ENCODE measurements around the gene MAP3K5. TPM values are rescaled to one million over a fixed set of nuclear protein-coding genes. Genes with fewer than 3 reads are reported as not detected.

Gene MAP3K5
- total and polyA plus RNA-seq, 4 experiments from 2014 or later: 7.3 to 31.7 (median 28.8) TPM

- Histone ChIP-seq H3K4me3 (ENCODE audit: low read length in 2 of 2) (no peak overlapping the region), H3K27me3 (ENCODE audit: insufficient read depth, low read length) (peaks cover 5% of the 10 kb centered on the region), H3K27ac (ENCODE audit: low read depth, low read length) (no peak overlapping the region), H3K4me1 (ENCODE audit: insufficient read depth, low read length) (peaks cover 4% of the 10 kb centered on the region), H3K9me3 (ENCODE audit: control insufficient read depth in 1 of 2, low read length in 2 of 2) (no peaks in the 10 kb centered on the region), H3K36me3 (ENCODE audit: insufficient read depth, low read length) (no peaks in the 10 kb centered on the region)
- Mint-ChIP-seq H3K4me1 (peaks cover 5 to 8% (median 6%) of the 10 kb centered on the region in 4 donors), H3K36me3 (no peaks in the 10 kb centered on the region), H3K27ac (no peak overlapping the region), H3K9me3 (no peaks in the 10 kb centered on the region), H3K27me3 (peaks cover 3 to 7% of the 10 kb centered on the region in 2 donors), H3K4me3 (no peak overlapping the region)
- intact Hi-C loops (cut with micrococcal nuclease): no loop called here
- no peak for DNase-seq
- ChIA-PET POLR2A (ENCODE audit: partially characterized antibody) (no interaction called here), CTCF (ENCODE audit: partially characterized antibody) (no interaction called here)
Observed at GRCh38 chr6:136521427-136521826, 270.9 kb downstream of the MAP3K5 start.

GRCh38 chr6:136520517-136520916 lies 271.8 kb downstream of the MAP3K5 start:
- Mint-ChIP-seq H3K36me3 (no peaks in the 10 kb centered on the region), H3K27ac (no peak overlapping the region), H3K4me3 (no peak overlapping the region), H3K9me3 (no peaks in the 10 kb centered on the region), H3K27me3 (peaks cover 2 to 7% of the 10 kb centered on the region in 2 donors), H3K4me1 (peaks cover 0 to 2% (median under 1%) of the 10 kb centered on the region in 4 donors)
- H3K27me3 ChIP-seq (ENCODE audit: insufficient read depth, low read length): peaks cover 5% of the 10 kb centered on the region
- intact Hi-C loops (cut with micrococcal nuclease): no loop called here
- H3K27ac ChIP-seq (ENCODE audit: low read depth, low read length): no peak overlapping the region
- H3K4me3 ChIP-seq (ENCODE audit: low read length in 2 of 2): no peak overlapping the region
- no peaks in the 10 kb centered on the region for H3K36me3 ChIP-seq (ENCODE audit: insufficient read depth, low read length)
- H3K9me3 ChIP-seq (ENCODE audit: control insufficient read depth in 1 of 2, low read length in 2 of 2): no peaks in the 10 kb centered on the region
- ChIA-PET POLR2A (ENCODE audit: partially characterized antibody) (no interaction called here), CTCF (ENCODE audit: partially characterized antibody) (no interaction called here)
- DNase-seq: no peak
- H3K4me1 ChIP-seq (ENCODE audit: insufficient read depth, low read length): no peaks in the 10 kb centered on the region

- Mint-ChIP-seq H3K9me3 (no peaks in the 10 kb centered on the region), H3K27ac (no peak overlapping the region), H3K27me3 (peaks cover 5 to 10% of the 10 kb centered on the region in 2 donors), H3K4me1 (no peaks in the 10 kb centered on the region), H3K36me3 (no peaks in the 10 kb centered on the region), H3K4me3 (no peak overlapping the region)
- H3K27me3 ChIP-seq (ENCODE audit: insufficient read depth, low read length): peaks cover 5% of the 10 kb centered on the region
- H3K9me3 ChIP-seq (ENCODE audit: control insufficient read depth in 1 of 2, low read length in 2 of 2): no peaks in the 10 kb centered on the region
- H3K27ac ChIP-seq (ENCODE audit: low read depth, low read length): no peak overlapping the region
- CTCF ChIA-PET (ENCODE audit: partially characterized antibody): no interaction called here
- no peak overlapping the region for H3K4me3 ChIP-seq (ENCODE audit: low read length in 2 of 2)
- no peak for DNase-seq
- no peaks in the 10 kb centered on the region for H3K36me3 ChIP-seq (ENCODE audit: insufficient read depth, low read length)
- intact Hi-C loops (cut with micrococcal nuclease): no loop called here
- H3K4me1 ChIP-seq (ENCODE audit: insufficient read depth, low read length): no peaks in the 10 kb centered on the region
- POLR2A ChIA-PET (ENCODE audit: partially characterized antibody): no interaction called here
Observed at GRCh38 chr6:136517582-136517981, 274.7 kb downstream of the MAP3K5 start.

GRCh38 chr6:136517002-136517401 lies 275.3 kb downstream of the MAP3K5 start:
- Histone ChIP-seq H3K36me3 (ENCODE audit: insufficient read depth, low read length) (no peaks in the 10 kb centered on the region), H3K4me1 (ENCODE audit: insufficient read depth, low read length) (no peaks in the 10 kb centered on the region), H3K9me3 (ENCODE audit: control insufficient read depth in 1 of 2, low read length in 2 of 2) (no peaks in the 10 kb centered on the region), H3K4me3 (ENCODE audit: low read length in 2 of 2) (no peak overlapping the region), H3K27me3 (ENCODE audit: insufficient read depth, low read length) (peaks cover 5% of the 10 kb centered on the region), H3K27ac (ENCODE audit: low read depth, low read length) (no peak overlapping the region)
- intact Hi-C loops (cut with micrococcal nuclease): no loop called here
- Mint-ChIP-seq H3K4me3 (no peak overlapping the region), H3K36me3 (no peaks in the 10 kb centered on the region), H3K27me3 (peaks cover 5 to 10% of the 10 kb centered on the region in 2 donors), H3K4me1 (no peaks in the 10 kb centered on the region), H3K27ac (no peak overlapping the region), H3K9me3 (no peaks in the 10 kb centered on the region)
- CTCF ChIA-PET (ENCODE audit: partially characterized antibody): no interaction called here
- POLR2A ChIA-PET (ENCODE audit: partially characterized antibody): no interaction called here
- no peak for DNase-seq

- Mint-ChIP-seq H3K4me1 (peaks cover 11 to 14% (median 11%) of the 10 kb centered on the region in 4 donors), H3K27me3 (peaks cover 5 to 10% of the 10 kb centered on the region in 2 donors), H3K36me3 (no peaks in the 10 kb centered on the region), H3K4me3 (no peak overlapping the region), H3K9me3 (no peaks in the 10 kb centered on the region), H3K27ac (no peak overlapping the region)
- Histone ChIP-seq H3K4me3 (ENCODE audit: low read length in 2 of 2) (no peak overlapping the region), H3K9me3 (ENCODE audit: control insufficient read depth in 1 of 2, low read length in 2 of 2) (no peaks in the 10 kb centered on the region), H3K27me3 (ENCODE audit: insufficient read depth, low read length) (peaks cover 5% of the 10 kb centered on the region), H3K36me3 (ENCODE audit: insufficient read depth, low read length) (no peaks in the 10 kb centered on the region), H3K4me1 (ENCODE audit: insufficient read depth, low read length) (peaks cover 6% of the 10 kb centered on the region), H3K27ac (ENCODE audit: low read depth, low read length) (no peak overlapping the region)
- CTCF ChIA-PET (ENCODE audit: partially characterized antibody): no interaction called here
- POLR2A ChIA-PET (ENCODE audit: partially characterized antibody): no interaction called here
- intact Hi-C loops (cut with micrococcal nuclease): no loop called here
- no peak for DNase-seq
Observed at GRCh38 chr6:136514591-136514990, 277.7 kb downstream of the MAP3K5 start.

GRCh38 chr6:136511926-136512325 lies 280.4 kb downstream of the MAP3K5 start:
- ChIA-PET CTCF (ENCODE audit: partially characterized antibody) (no interaction called here), POLR2A (ENCODE audit: partially characterized antibody) (no interaction called here)
- peaks cover 11 to 14% (median 11%) of the 10 kb centered on the region in 4 donors for H3K4me1 Mint-ChIP-seq
- H3K27ac Mint-ChIP-seq: no peak overlapping the region
- no peaks in the 10 kb centered on the region for H3K36me3 ChIP-seq (ENCODE audit: insufficient read depth, low read length)
- no peaks in the 10 kb centered on the region for H3K9me3 Mint-ChIP-seq
- no peak for DNase-seq
- no peak overlapping the region for H3K27ac ChIP-seq (ENCODE audit: low read depth, low read length)
- no peaks in the 10 kb centered on the region for H3K36me3 Mint-ChIP-seq
- peaks cover 4 to 9% of the 10 kb centered on the region in 2 donors for H3K27me3 Mint-ChIP-seq
- intact Hi-C loops (cut with micrococcal nuclease): no loop called here
- H3K4me1 ChIP-seq (ENCODE audit: insufficient read depth, low read length): peaks cover 6% of the 10 kb centered on the region
- no peak overlapping the region for H3K4me3 Mint-ChIP-seq
- no peaks in the 10 kb centered on the region for H3K9me3 ChIP-seq (ENCODE audit: control insufficient read depth in 1 of 2, low read length in 2 of 2)
- no peak overlapping the region for H3K4me3 ChIP-seq (ENCODE audit: low read length in 2 of 2)
- H3K27me3 ChIP-seq (ENCODE audit: insufficient read depth, low read length): no peaks in the 10 kb centered on the region

- POLR2A ChIA-PET (ENCODE audit: partially characterized antibody): no interaction called here
- no peaks in the 10 kb centered on the region for H3K9me3 Mint-ChIP-seq
Observed at GRCh38 chr6:136511397-136511796, 280.9 kb downstream of the MAP3K5 start.

GRCh38 chr6:136510782-136511181 lies 281.5 kb downstream of the MAP3K5 start:
- H3K27me3 Mint-ChIP-seq: peaks cover 0 to 9% of the 10 kb centered on the region in 2 donors
- POLR2A ChIA-PET (ENCODE audit: partially characterized antibody): no interaction called here
- no peaks in the 10 kb centered on the region for H3K9me3 ChIP-seq (ENCODE audit: control insufficient read depth in 1 of 2, low read length in 2 of 2)
- H3K4me1 ChIP-seq (ENCODE audit: insufficient read depth, low read length): peaks cover 6% of the 10 kb centered on the region
- peak overlapping the region in 2 of 7 donors; percentile 2 to 6 for H3K27ac Mint-ChIP-seq
- H3K9me3 Mint-ChIP-seq: no peaks in the 10 kb centered on the region
- intact Hi-C loops (cut with micrococcal nuclease): no loop called here
- H3K4me1 Mint-ChIP-seq: peaks cover 11 to 14% (median 11%) of the 10 kb centered on the region in 4 donors
- H3K27ac ChIP-seq (ENCODE audit: low read depth, low read length): no peak overlapping the region
- H3K27me3 ChIP-seq (ENCODE audit: insufficient read depth, low read length): no peaks in the 10 kb centered on the region
- peak overlapping the region in 1 of 8 donors; percentile 3 for H3K4me3 Mint-ChIP-seq
- CTCF ChIA-PET (ENCODE audit: partially characterized antibody): no interaction called here
- DNase-seq: peak in 2 of 5 donors; percentile 10 to 33
- no peaks in the 10 kb centered on the region for H3K36me3 ChIP-seq (ENCODE audit: insufficient read depth, low read length)
- no peak overlapping the region for H3K4me3 ChIP-seq (ENCODE audit: low read length in 2 of 2)
- no peaks in the 10 kb centered on the region for H3K36me3 Mint-ChIP-seq

More at GRCh38 chr6:136511397-136511796, 280.9 kb downstream of the MAP3K5 start:
- no peaks in the 10 kb centered on the region for H3K36me3 Mint-ChIP-seq
- Histone ChIP-seq H3K27ac (ENCODE audit: low read depth, low read length) (no peak overlapping the region), H3K4me1 (ENCODE audit: insufficient read depth, low read length) (peaks cover 6% of the 10 kb centered on the region), H3K4me3 (ENCODE audit: low read length in 2 of 2) (no peak overlapping the region), H3K36me3 (ENCODE audit: insufficient read depth, low read length) (no peaks in the 10 kb centered on the region), H3K9me3 (ENCODE audit: control insufficient read depth in 1 of 2, low read length in 2 of 2) (no peaks in the 10 kb centered on the region), H3K27me3 (ENCODE audit: insufficient read depth, low read length) (no peaks in the 10 kb centered on the region)
- CTCF ChIA-PET (ENCODE audit: partially characterized antibody): no interaction called here
- H3K27me3 Mint-ChIP-seq: peaks cover 0 to 9% of the 10 kb centered on the region in 2 donors
- intact Hi-C loops (cut with micrococcal nuclease): no loop called here
- H3K4me1 Mint-ChIP-seq: peaks cover 11 to 14% (median 11%) of the 10 kb centered on the region in 4 donors
- DNase-seq: no peak
- H3K27ac Mint-ChIP-seq: no peak overlapping the region
- no peak overlapping the region for H3K4me3 Mint-ChIP-seq
